HEK293T (cell line): ENCODE results near the gene DOK4.

ENCODE experiments used
- CTCF ChIA-PET: fragments of 350-600 bp; formaldehyde crosslinking; extraction: SDS; loops from one replicate; lab custom pipeline; 2021; ENCODE audit warnings: antibody characterized with exemption, inconsistent platforms; lab: Yijun Ruan, JAX
- POLR2A ChIA-PET: fragments of 350-600 bp; formaldehyde crosslinking; extraction: SDS; loops from one replicate; lab custom pipeline; 2020; ENCODE audit warnings: antibody characterized with exemption, inconsistent platforms; lab: Yijun Ruan, JAX
- DNase-seq: peaks from one replicate; pipeline ENCODE4 v3.0.0; 2012; ENCODE audit warnings: mixed read lengths; ENCODE audit errors: extremely low spot score
- ARNT ChIP-seq: fragments of 450-650 bp; IDR thresholded peaks from 2 replicates; pipeline ENCODE4 v1.6.1; 2017; ENCODE audit warnings: mild to moderate bottlenecking
- BHLHE40 ChIP-seq: fragments of 450-650 bp; IDR thresholded peaks from 2 replicates; pipeline ENCODE4 v1.6.1; 2016; ENCODE audit warnings: mild to moderate bottlenecking, moderate library complexity, borderline replicate concordance
- CTBP1 ChIP-seq: fragments of 450-650 bp; IDR thresholded peaks from 2 replicates; pipeline ENCODE4 v1.6.1; 2016; ENCODE audit warnings: borderline replicate concordance
- ELF4 ChIP-seq: fragments of 450-650 bp; IDR thresholded peaks from 2 replicates; pipeline ENCODE4 v1.6.1; 2017; ENCODE audit warnings: antibody characterized with exemption
- FOXA1 ChIP-seq: fragments of 450-650 bp; IDR thresholded peaks from 2 replicates; pipeline ENCODE4 v1.6.1; 2016; ENCODE audit warnings: mild to moderate bottlenecking
- FOXK2 ChIP-seq: fragments of 450-650 bp; IDR thresholded peaks from 2 replicates; pipeline ENCODE4 v1.6.1; 2016; ENCODE audit warnings: mild to moderate bottlenecking
- FOXM1 ChIP-seq: fragments of 450-650 bp; IDR thresholded peaks from 2 replicates; pipeline ENCODE4 v1.6.1; 2017; ENCODE audit warnings: mild to moderate bottlenecking, borderline replicate concordance
- HDGF ChIP-seq: fragments of 450-650 bp; IDR thresholded peaks from 2 replicates; pipeline ENCODE4 v1.6.1; 2017; ENCODE audit warnings: antibody characterized with exemption, borderline replicate concordance
- L3MBTL2 ChIP-seq: fragments of 450-650 bp; conservative IDR thresholded peaks from 2 replicates; pipeline ENCODE4 v1.6.1; 2016; ENCODE audit warnings: mild to moderate bottlenecking
- LEF1 ChIP-seq: fragments of 450-650 bp; IDR thresholded peaks from 2 replicates; pipeline ENCODE4 v1.6.1; 2017; ENCODE audit warnings: mild to moderate bottlenecking, borderline replicate concordance
- NFRKB ChIP-seq: fragments of 450-650 bp; IDR thresholded peaks from 2 replicates; pipeline ENCODE4 v1.6.1; 2016; ENCODE audit warnings: mild to moderate bottlenecking, moderate library complexity
- SP1 ChIP-seq: fragments of 450-650 bp; IDR thresholded peaks from 2 replicates; pipeline ENCODE4 v1.6.1; 2017
- SUZ12 ChIP-seq: fragments of 450-650 bp; IDR thresholded peaks from 2 replicates; pipeline ENCODE4 v1.6.1; 2016; ENCODE audit warnings: mild to moderate bottlenecking
- TARDBP ChIP-seq: fragments of 450-650 bp; IDR thresholded peaks from 2 replicates; pipeline ENCODE4 v1.6.1; 2016
- ZNF384 ChIP-seq: fragments of 450-650 bp; IDR thresholded peaks from 2 replicates; pipeline ENCODE4 v1.6.1; 2016
- TF ChIP-seq, protein P1 (sequence below): fragments of 450-650 bp; IDR thresholded peaks from 2 replicates; pipeline ENCODE4 v1.6.1; 2016

Gene DOK4

GRCh38 chr16:57532266-57532625, 46.0 kb upstream of the DOK4 start:
- DNase-seq, result peak; percentile 1
- ChIA-PET POLR2A (no interaction called here), CTCF (interaction anchor here (0.7 kb wide), 1 partner anchor 181 kb away, joined by 4 read pairs; no protein-coding TSS in a partner anchor)
- no peak for TF ChIP-seq NFRKB
- TF ChIP-seq ARNT, result no peak
- no peak for TF ChIP-seq FOXM1
- TF ChIP-seq ZNF384, result no peak
- no peak for TF ChIP-seq FOXA1
- no peak for TF ChIP-seq ELF4
- TF ChIP-seq, protein P1, sequence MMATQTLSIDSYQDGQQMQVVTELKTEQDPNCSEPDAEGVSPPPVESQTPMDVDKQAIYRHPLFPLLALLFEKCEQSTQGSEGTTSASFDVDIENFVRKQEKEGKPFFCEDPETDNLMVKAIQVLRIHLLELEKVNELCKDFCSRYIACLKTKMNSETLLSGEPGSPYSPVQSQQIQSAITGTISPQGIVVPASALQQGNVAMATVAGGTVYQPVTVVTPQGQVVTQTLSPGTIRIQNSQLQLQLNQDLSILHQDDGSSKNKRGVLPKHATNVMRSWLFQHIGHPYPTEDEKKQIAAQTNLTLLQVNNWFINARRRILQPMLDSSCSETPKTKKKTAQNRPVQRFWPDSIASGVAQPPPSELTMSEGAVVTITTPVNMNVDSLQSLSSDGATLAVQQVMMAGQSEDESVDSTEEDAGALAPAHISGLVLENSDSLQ, result no peak
- no peak for TF ChIP-seq SUZ12
- TF ChIP-seq HDGF, result no peak
- no peak for TF ChIP-seq LEF1
- TF ChIP-seq SP1, result no peak
- TF ChIP-seq FOXK2, result no peak
- no peak for TF ChIP-seq BHLHE40
- TF ChIP-seq L3MBTL2, result no peak
- TF ChIP-seq CTBP1, result no peak
- TF ChIP-seq TARDBP, result no peak

- peak; percentile 1 for DNase-seq
- ChIA-PET POLR2A (no interaction called here), CTCF (no interaction called here)
- no peak for TF ChIP-seq ARNT
- no peak for TF ChIP-seq BHLHE40
- TF ChIP-seq, protein P1, result no peak
- no peak for TF ChIP-seq FOXK2
- TF ChIP-seq FOXA1, result no peak
- TF ChIP-seq SP1, result no peak
- no peak for TF ChIP-seq HDGF
Observed at GRCh38 chr16:57531635-57532265, 45.5 kb upstream of the DOK4 start.

- no peak for TF ChIP-seq FOXA1
- no peak for TF ChIP-seq FOXK2
- TF ChIP-seq NFRKB, result no peak
- TF ChIP-seq TARDBP, result no peak
- no peak for TF ChIP-seq HDGF
- TF ChIP-seq, protein P1, result no peak
- TF ChIP-seq FOXM1, result no peak
- no peak for TF ChIP-seq ELF4
- TF ChIP-seq L3MBTL2, result no peak
- TF ChIP-seq CTBP1, result no peak
- no peak for TF ChIP-seq LEF1
- no peak for TF ChIP-seq BHLHE40
- no peak for TF ChIP-seq ARNT
- TF ChIP-seq SUZ12, result no peak
- TF ChIP-seq SP1, result no peak
- TF ChIP-seq ZNF384, result no peak
- DNase-seq, result no peak
- ChIA-PET POLR2A (no interaction called here), CTCF (no interaction called here)
Observed at GRCh38 chr16:57531253-57531575, 44.9 kb upstream of the DOK4 start.

- no peak for DNase-seq
- TF ChIP-seq CTBP1 (no peak), NFRKB (no peak), SUZ12 (no peak), BHLHE40 (no peak), FOXA1 (no peak), LEF1 (no peak), ELF4 (no peak), HDGF (no peak), L3MBTL2 (no peak), FOXM1 (no peak)
- TF ChIP-seq, protein P1, result no peak
- CTCF ChIA-PET, result no interaction called here
- POLR2A ChIA-PET, result no interaction called here
Observed at GRCh38 chr16:57530522-57531252, 44.4 kb upstream of the DOK4 start.

- no peak for DNase-seq
- ChIA-PET POLR2A (no interaction called here), CTCF (no interaction called here)
- no peak for TF ChIP-seq SP1
Observed at GRCh38 chr16:57530104-57530521, 43.8 kb upstream of the DOK4 start.
